ENCODE data around the gene DGCR6.

DGCR6 gene

GRCh38 chr22:18925368-18926064 lies 19.4 kb downstream of the DGCR6 start:
- TF ChIP-seq CEBPB (IDR thresholded peaks at IDR 0.05) (no peak), EP300 (IDR thresholded peaks at IDR 0.05; ENCODE audit: borderline replicate concordance) (no peak), EGR1 (IDR thresholded peaks at IDR 0.05) (no peak), FOXM1 (IDR thresholded peaks at IDR 0.05; ENCODE audit: borderline replicate concordance, low read depth) (no peak), REST (IDR thresholded peaks at IDR 0.05; ENCODE audit: low read depth) (no peak)

- TF ChIP-seq FOXM1 (IDR thresholded peaks at IDR 0.05; ENCODE audit: borderline replicate concordance, low read depth) (no peak), CEBPB (IDR thresholded peaks at IDR 0.05) (no peak), ZBTB7A (IDR thresholded peaks at IDR 0.05; ENCODE audit: low read depth) (no peak), NFIC (IDR thresholded peaks at IDR 0.05) (no peak), EGR1 (IDR thresholded peaks at IDR 0.05) (no peak)
Measured at GRCh38 chr22:18927020-18927419, 20.9 kb downstream of the DGCR6 start.

GRCh38 chr22:18927573-18927972 lies 21.5 kb downstream of the DGCR6 start:
- TF ChIP-seq REST (IDR thresholded peaks at IDR 0.05; ENCODE audit: low read depth) (no peak), RAD21 (IDR thresholded peaks at IDR 0.05; ENCODE audit: low read depth) (no peak), FOXM1 (IDR thresholded peaks at IDR 0.05; ENCODE audit: borderline replicate concordance, low read depth) (no peak), CEBPB (IDR thresholded peaks at IDR 0.05) (no peak), EP300 (IDR thresholded peaks at IDR 0.05; ENCODE audit: borderline replicate concordance) (no peak), TCF12 (IDR thresholded peaks at IDR 0.05; ENCODE audit: low read depth) (no peak), TAF1 (IDR thresholded peaks at IDR 0.05; ENCODE audit: low read depth) (no peak), MAX (IDR thresholded peaks at IDR 0.05) (no peak), USF1 (IDR thresholded peaks at IDR 0.05) (no peak), EGR1 (IDR thresholded peaks at IDR 0.05) (no peak), ZBTB7A (IDR thresholded peaks at IDR 0.05; ENCODE audit: low read depth) (no peak)

GRCh38 chr22:18929459-18929858 lies 23.3 kb downstream of the DGCR6 start:
- TF ChIP-seq TAF1 (IDR thresholded peaks at IDR 0.05; ENCODE audit: low read depth) (no peak), FOXM1 (IDR thresholded peaks at IDR 0.05; ENCODE audit: borderline replicate concordance, low read depth) (no peak), YY1 (IDR thresholded peaks at IDR 0.05; ENCODE audit: low read depth) (no peak), EP300 (IDR thresholded peaks at IDR 0.05; ENCODE audit: borderline replicate concordance) (no peak), ZBTB7A (IDR thresholded peaks at IDR 0.05; ENCODE audit: low read depth) (no peak), RAD21 (IDR thresholded peaks at IDR 0.05; ENCODE audit: low read depth) (no peak), EGR1 (IDR thresholded peaks at IDR 0.05) (no peak), CEBPB (IDR thresholded peaks at IDR 0.05) (no peak), CREB1 (IDR thresholded peaks at IDR 0.05; ENCODE audit: low read depth) (no peak), NFIC (IDR thresholded peaks at IDR 0.05) (no peak), MAX (IDR thresholded peaks at IDR 0.05) (no peak), REST (IDR thresholded peaks at IDR 0.05; ENCODE audit: low read depth) (no peak), USF1 (IDR thresholded peaks at IDR 0.05) (no peak), TEAD4 (IDR thresholded peaks at IDR 0.05) (no peak), TCF12 (IDR thresholded peaks at IDR 0.05; ENCODE audit: low read depth) (no peak)
